AG09309 (cell line): Measurements from ENCODE around the gene OR7C2.

Experiments used
- DNase-seq: peaks from one replicate; pipeline ENCODE4 v3.0.0-alpha.2; 2010; ENCODE audit warnings: low read depth
- H3K4me3 ChIP-seq: 2 replicates; pipeline ENCODE4 v1.5.1; 2011; ENCODE audit warnings: mild to moderate bottlenecking, low read depth, low read length, moderate library complexity; ENCODE audit not compliant: control insufficient read depth
- CTCF ChIP-seq: IDR thresholded peaks from 2 replicates; pipeline ENCODE4 v1.5.1; 2011; ENCODE audit warnings: mild to moderate bottlenecking, low read depth, low read length, inconsistent platforms; ENCODE audit not compliant: insufficient read depth, control insufficient read depth; ENCODE audit errors: missing control alignments

The OR7C2 gene

GRCh38 chr19:14957464-14957863 is 16.2 kb downstream of the OR7C2 start:
- H3K4me3 ChIP-seq: no peak overlapping the region
- DNase-seq: no peak
- TF ChIP-seq CTCF: no peak

- no peak overlapping the region for H3K4me3 ChIP-seq
- no peak for DNase-seq
- no peak for TF ChIP-seq CTCF
Observed at GRCh38 chr19:14959263-14959662, 18.0 kb downstream of the OR7C2 start.

- no peak overlapping the region for H3K4me3 ChIP-seq
- TF ChIP-seq CTCF: no peak
- DNase-seq: no peak
Observed at GRCh38 chr19:14961956-14962685, 20.8 kb downstream of the OR7C2 start.

GRCh38 chr19:14968247-14968646 is 27.0 kb downstream of the OR7C2 start:
- no peak for DNase-seq
- no peak overlapping the region for H3K4me3 ChIP-seq
- no peak for TF ChIP-seq CTCF

GRCh38 chr19:14971474-14971873 is 30.2 kb downstream of the OR7C2 start:
- H3K4me3 ChIP-seq: no peak overlapping the region
- no peak for DNase-seq
- no peak for TF ChIP-seq CTCF

- no peak overlapping the region for H3K4me3 ChIP-seq
- DNase-seq: no peak
- TF ChIP-seq CTCF: no peak
Observed at GRCh38 chr19:14972676-14973075, 31.4 kb downstream of the OR7C2 start.
